Measurements from ENCODE around the gene CELF6.

CELF6 gene

DNA sequence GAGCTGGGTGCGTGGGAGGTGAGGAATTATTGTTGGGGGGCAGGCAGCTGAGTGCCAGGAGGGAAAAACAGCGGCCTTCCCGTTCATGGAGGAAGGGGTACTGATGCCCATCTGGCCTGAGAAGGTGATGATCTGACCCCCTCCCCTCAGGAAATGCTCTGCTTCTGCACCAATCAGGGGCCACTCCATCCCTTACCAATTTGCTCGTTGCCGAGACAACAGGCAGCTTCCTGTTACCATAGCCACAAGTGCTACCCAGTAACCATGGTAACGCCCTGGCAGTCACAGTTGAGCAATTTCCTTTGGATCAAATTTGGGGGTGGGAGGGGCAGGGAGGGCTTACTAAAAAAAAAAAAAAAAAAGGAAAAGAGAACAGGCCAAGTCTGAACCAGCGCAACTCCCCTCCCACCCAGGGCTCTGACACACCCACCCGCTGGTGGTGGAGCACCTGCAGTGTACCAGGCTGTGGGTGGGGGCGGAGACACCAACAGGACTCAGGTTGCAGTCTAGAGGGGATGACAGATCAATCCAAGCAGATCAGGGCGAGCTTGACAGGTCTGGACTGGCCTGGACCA, 13.7 kb downstream of the CELF6 start:
- no peak overlapping the region for H3K9ac ChIP-seq (ENCODE audit: insufficient read length, low read depth)
- H3K36me3 ChIP-seq (ENCODE audit: insufficient read depth, insufficient read length, low read length) = no peaks in the 10 kb centered on the region
- no peak overlapping the region for H3K4me3 ChIP-seq (ENCODE audit: insufficient read length, low read depth)
- H3K9me3 ChIP-seq (ENCODE audit: insufficient read depth, low read length) = no peaks in the 10 kb centered on the region
- H3K27me3 ChIP-seq (ENCODE audit: insufficient read depth, insufficient read length) = no peaks in the 10 kb centered on the region
- peaks cover 2% of the 10 kb centered on the region for H3K4me1 ChIP-seq (ENCODE audit: insufficient read depth, insufficient read length)
- TF ChIP-seq SUZ12 (IDR thresholded peaks at IDR 0.05; ENCODE audit: extremely low read depth, insufficient read depth, insufficient read length) = no peak
- TF ChIP-seq ZNF274 (IDR thresholded peaks at IDR 0.05; ENCODE audit: low read depth, low read length) = no peak
- TF ChIP-seq YY1 (IDR thresholded peaks at IDR 0.05; ENCODE audit: insufficient read depth, insufficient read length) = no peak
- DNase-seq (ENCODE audit: low read depth, low spot score) = peak; percentile 16

DNA sequence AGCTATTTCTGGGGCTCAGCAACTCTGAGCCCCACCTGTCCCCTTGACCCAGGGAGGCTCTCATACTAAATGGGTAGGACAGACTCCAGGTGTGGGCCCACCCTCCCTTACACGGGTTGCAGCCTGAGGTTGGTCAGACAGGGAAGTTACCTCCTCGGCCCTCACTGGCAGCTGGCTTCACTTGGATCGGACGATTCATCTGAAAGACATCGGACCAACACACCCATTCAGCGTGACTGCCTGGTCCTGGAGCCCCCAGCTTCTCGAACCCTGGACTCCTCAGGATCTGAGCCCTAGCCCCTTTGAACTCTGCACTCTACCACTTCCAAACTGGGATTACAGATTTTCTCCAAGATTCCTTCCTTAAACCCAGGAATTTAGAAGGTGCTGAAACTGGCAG, 15.4 kb downstream of the CELF6 start:
- peaks cover 2% of the 10 kb centered on the region for H3K4me1 ChIP-seq (ENCODE audit: insufficient read depth, insufficient read length)
- TF ChIP-seq SUZ12 (IDR thresholded peaks at IDR 0.05; ENCODE audit: extremely low read depth, insufficient read depth, insufficient read length) (no peak), YY1 (IDR thresholded peaks at IDR 0.05; ENCODE audit: insufficient read depth, insufficient read length) (no peak), ZNF274 (IDR thresholded peaks at IDR 0.05; ENCODE audit: low read depth, low read length) (no peak)
- no peak for DNase-seq (ENCODE audit: low read depth, low spot score)
- no peak overlapping the region for H3K9ac ChIP-seq (ENCODE audit: insufficient read length, low read depth)
- H3K36me3 ChIP-seq (ENCODE audit: insufficient read depth, insufficient read length, low read length) = no peaks in the 10 kb centered on the region
- no peaks in the 10 kb centered on the region for H3K9me3 ChIP-seq (ENCODE audit: insufficient read depth, low read length)
- H3K4me3 ChIP-seq (ENCODE audit: insufficient read length, low read depth) = no peak overlapping the region
- H3K27me3 ChIP-seq (ENCODE audit: insufficient read depth, insufficient read length) = no peaks in the 10 kb centered on the region

DNA sequence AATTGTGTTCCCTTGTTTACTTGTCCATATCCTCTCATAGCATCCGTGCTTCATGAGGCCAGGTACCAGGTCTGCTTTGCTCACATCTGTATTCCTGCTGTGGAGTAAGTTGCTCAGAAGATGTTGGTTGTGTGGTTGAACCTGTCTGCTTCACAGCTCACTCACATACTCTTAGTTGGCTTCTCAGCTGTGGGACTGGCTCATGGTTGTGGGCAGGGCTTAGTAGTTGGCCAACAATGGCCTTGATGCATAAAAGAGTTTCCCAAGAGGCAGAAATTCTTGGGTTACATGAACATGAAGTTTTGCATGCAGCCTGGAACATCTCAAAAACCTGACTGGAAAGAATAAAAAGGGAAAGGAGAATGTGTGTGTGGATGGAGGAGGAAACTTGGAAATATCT, 17.0 kb downstream of the CELF6 start:
- no peaks in the 10 kb centered on the region for H3K36me3 ChIP-seq (ENCODE audit: insufficient read depth, insufficient read length, low read length)

DNA sequence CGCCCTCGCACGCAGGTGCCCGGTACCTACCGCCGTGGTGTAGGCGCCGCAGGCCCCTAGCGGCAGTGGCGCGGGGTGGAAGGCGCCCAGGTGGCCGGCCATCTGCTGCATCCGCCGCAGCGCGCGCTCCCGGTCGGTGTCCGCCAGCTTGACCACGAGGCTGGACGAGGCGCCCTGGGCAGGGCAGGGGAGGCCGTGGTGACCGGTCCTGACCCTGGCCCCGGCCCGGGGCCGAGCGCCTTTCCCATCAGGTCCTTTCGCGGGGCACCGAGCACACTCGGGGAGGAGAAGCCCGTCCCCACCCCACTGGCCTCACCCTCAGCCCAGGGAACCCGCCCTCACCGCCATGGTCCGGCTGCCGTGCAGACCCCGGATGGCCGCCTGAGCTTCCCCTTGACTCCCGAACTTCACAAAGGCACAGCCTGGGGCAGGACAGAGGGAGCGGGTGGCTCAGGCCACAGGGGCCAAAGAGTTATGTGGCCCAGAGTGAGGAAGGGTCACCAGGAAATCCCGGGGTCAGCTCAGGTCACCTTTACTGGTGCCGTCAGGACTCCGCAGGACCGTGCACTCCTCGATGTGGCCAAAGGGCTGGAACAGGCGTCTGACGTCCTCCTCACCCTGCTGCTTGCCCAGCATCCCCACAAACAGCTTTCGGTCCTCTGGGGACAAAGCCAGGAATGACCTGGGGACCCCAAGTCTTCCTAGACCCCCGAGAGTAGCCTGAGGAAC, 30.2 kb downstream of the CELF6 start:
- no peak for DNase-seq (ENCODE audit: low read depth, low spot score)
- no peaks in the 10 kb centered on the region for H3K36me3 ChIP-seq (ENCODE audit: insufficient read depth, insufficient read length, low read length)
- TF ChIP-seq ZNF274 (IDR thresholded peaks at IDR 0.05; ENCODE audit: low read depth, low read length) = no peak
- TF ChIP-seq SUZ12 (IDR thresholded peaks at IDR 0.05; ENCODE audit: extremely low read depth, insufficient read depth, insufficient read length) = no peak
- no peak for TF ChIP-seq YY1 (IDR thresholded peaks at IDR 0.05; ENCODE audit: insufficient read depth, insufficient read length)

More for the DNA sequence above, 17.0 kb downstream of the CELF6 start:
- TF ChIP-seq ZNF274 (IDR thresholded peaks at IDR 0.05; ENCODE audit: low read depth, low read length) (no peak), YY1 (IDR thresholded peaks at IDR 0.05; ENCODE audit: insufficient read depth, insufficient read length) (no peak), SUZ12 (IDR thresholded peaks at IDR 0.05; ENCODE audit: extremely low read depth, insufficient read depth, insufficient read length) (no peak)
- peaks cover 2% of the 10 kb centered on the region for H3K4me1 ChIP-seq (ENCODE audit: insufficient read depth, insufficient read length)
- DNase-seq (ENCODE audit: low read depth, low spot score) = no peak
- no peaks in the 10 kb centered on the region for H3K9me3 ChIP-seq (ENCODE audit: insufficient read depth, low read length)
- H3K9ac ChIP-seq (ENCODE audit: insufficient read length, low read depth) = no peak overlapping the region
- H3K27me3 ChIP-seq (ENCODE audit: insufficient read depth, insufficient read length) = no peaks in the 10 kb centered on the region
- no peak overlapping the region for H3K4me3 ChIP-seq (ENCODE audit: insufficient read length, low read depth)

DNA sequence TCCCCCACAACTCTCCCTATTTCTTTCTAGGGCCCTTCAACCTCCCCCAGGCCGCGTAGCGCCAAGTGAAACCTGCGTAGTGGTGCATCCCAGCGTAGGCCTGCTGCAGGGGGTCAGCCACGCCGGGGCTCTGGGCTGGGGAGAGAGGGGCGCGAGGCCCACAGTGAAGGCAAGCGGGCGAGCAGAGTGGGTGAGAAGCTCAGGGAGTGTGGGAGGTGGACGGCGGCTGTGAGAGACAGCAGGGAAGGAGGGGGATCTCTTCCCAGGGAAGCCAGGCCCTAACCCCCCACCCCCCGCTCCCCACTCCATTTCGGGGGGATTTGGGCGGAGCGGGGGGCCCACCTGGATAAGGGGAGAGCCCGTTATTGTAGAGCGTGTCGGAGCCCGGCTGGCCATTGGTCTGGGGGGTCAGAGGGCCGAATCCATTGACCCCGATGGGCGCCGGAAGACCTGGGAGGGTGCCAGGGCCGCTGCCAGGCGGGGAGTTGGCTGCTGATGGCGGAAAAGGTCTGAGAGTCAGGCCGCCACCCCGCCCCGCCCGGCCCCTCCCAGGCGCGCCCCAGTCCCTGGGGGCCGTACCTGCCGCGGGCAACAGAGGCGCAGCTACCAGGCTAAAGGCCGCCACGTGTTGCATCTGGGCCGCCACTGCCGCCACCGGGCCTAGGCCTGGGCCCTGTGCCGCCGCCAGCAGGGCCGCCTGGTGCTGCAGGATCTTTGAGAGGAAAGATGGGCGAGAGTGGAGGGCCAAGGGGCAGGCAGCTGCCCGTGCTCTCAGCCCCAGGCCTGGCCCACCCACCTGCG, 31.0 kb downstream of the CELF6 start:
- Histone ChIP-seq H3K4me1 (ENCODE audit: insufficient read depth, insufficient read length) (no peaks in the 10 kb centered on the region), H3K9ac (ENCODE audit: insufficient read length, low read depth) (no peak overlapping the region), H3K27me3 (ENCODE audit: insufficient read depth, insufficient read length) (peaks cover 13% of the 10 kb centered on the region), H3K4me3 (ENCODE audit: insufficient read length, low read depth) (no peak overlapping the region), H3K9me3 (ENCODE audit: insufficient read depth, low read length) (no peaks in the 10 kb centered on the region), H3K36me3 (ENCODE audit: insufficient read depth, insufficient read length, low read length) (no peaks in the 10 kb centered on the region)
- no peak for DNase-seq (ENCODE audit: low read depth, low spot score)
- no peak for TF ChIP-seq YY1 (IDR thresholded peaks at IDR 0.05; ENCODE audit: insufficient read depth, insufficient read length)
- no peak for TF ChIP-seq ZNF274 (IDR thresholded peaks at IDR 0.05; ENCODE audit: low read depth, low read length)
- TF ChIP-seq SUZ12 (IDR thresholded peaks at IDR 0.05; ENCODE audit: extremely low read depth, insufficient read depth, insufficient read length) = no peak

More for the DNA sequence above, 30.2 kb downstream of the CELF6 start:
- Histone ChIP-seq H3K9me3 (ENCODE audit: insufficient read depth, low read length) (no peaks in the 10 kb centered on the region), H3K9ac (ENCODE audit: insufficient read length, low read depth) (no peak overlapping the region), H3K4me1 (ENCODE audit: insufficient read depth, insufficient read length) (no peaks in the 10 kb centered on the region), H3K27me3 (ENCODE audit: insufficient read depth, insufficient read length) (peaks cover 13% of the 10 kb centered on the region), H3K4me3 (ENCODE audit: insufficient read length, low read depth) (no peak overlapping the region)

DNA sequence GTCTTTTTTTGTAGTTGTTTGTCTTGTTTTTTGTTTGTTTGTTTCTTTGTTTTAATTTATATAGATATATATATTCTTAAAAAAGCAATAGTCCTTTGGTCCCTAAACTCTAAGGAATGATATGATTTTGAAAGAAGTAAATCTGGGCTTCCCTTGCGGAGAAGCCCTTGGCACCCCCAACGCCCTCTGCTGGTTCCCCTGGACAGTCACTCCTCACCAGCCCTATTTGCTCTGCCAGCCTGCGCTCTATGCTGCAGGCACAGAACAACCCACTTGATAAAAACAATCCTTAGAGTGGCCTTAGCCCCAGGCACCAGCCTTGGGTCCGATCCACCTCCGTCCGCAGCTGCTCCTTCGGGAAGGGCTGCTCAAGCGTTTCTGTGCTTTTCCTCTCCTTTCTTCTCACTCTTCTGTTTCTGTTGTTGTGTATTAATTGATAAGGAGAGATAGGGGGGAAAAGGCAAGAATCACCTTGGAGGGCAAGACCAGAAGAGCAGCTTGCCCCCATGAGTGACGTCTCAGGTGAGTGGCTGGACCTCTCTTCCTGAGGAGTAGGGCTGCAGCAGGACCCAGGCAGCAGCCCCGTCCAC, 33.9 kb downstream of the CELF6 start:
- peak; percentile 22 for DNase-seq (ENCODE audit: low read depth, low spot score)

More for the DNA sequence above, 33.9 kb downstream of the CELF6 start:
- no peaks in the 10 kb centered on the region for H3K36me3 ChIP-seq (ENCODE audit: insufficient read depth, insufficient read length, low read length)
- TF ChIP-seq ZNF274 (IDR thresholded peaks at IDR 0.05; ENCODE audit: low read depth, low read length) = no peak
- no peak for TF ChIP-seq SUZ12 (IDR thresholded peaks at IDR 0.05; ENCODE audit: extremely low read depth, insufficient read depth, insufficient read length)
- no peak for TF ChIP-seq YY1 (IDR thresholded peaks at IDR 0.05; ENCODE audit: insufficient read depth, insufficient read length)
- no peaks in the 10 kb centered on the region for H3K4me1 ChIP-seq (ENCODE audit: insufficient read depth, insufficient read length)
- no peak overlapping the region for H3K4me3 ChIP-seq (ENCODE audit: insufficient read length, low read depth)
- peaks cover 4% of the 10 kb centered on the region for H3K27me3 ChIP-seq (ENCODE audit: insufficient read depth, insufficient read length)
- no peak overlapping the region for H3K9ac ChIP-seq (ENCODE audit: insufficient read length, low read depth)
- no peaks in the 10 kb centered on the region for H3K9me3 ChIP-seq (ENCODE audit: insufficient read depth, low read length)

Measured in NT2/D1 (cell line).